Measurements from ENCODE around the gene FAM120C.

The FAM120C gene

DNA sequence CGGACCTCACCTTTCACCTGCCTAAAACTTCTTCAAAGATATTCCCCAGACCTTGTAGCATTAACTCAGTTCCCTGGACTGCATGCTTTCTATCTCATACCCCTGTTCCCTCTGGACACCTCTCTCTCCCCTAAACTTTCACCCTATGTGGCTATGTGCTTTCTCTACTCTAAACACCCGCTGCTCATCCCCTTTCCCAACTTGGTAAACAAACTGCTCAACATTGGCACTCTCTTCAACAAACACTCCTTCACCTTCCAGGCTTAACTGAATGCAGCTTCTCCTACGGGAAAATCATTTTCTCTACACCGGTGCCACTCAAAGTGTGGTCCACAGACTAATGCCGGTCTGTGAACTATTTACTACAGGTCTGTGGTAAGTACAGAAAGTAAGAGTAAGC lies 158.7 kb downstream of the FAM120C start:
- TF ChIP-seq TAF1 (IDR thresholded peaks at IDR 0.05; ENCODE audit: borderline replicate concordance, low read depth, low read length), result no peak
- no peak for DNase-seq (ENCODE audit: insufficient read length)
- no peak for FAIRE-seq

All from GM12892 (cell line).